ENCODE measurements around the gene SSX3.
"Not testable (repeated sequence)": the region's sequence is repeated elsewhere in the genome, so short reads cannot be mapped to it uniquely, and the experiment has no call there.

Gene SSX3, protein sequence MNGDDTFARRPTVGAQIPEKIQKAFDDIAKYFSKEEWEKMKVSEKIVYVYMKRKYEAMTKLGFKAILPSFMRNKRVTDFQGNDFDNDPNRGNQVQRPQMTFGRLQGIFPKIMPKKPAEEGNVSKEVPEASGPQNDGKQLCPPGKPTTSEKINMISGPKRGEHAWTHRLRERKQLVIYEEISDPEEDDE

DNA sequence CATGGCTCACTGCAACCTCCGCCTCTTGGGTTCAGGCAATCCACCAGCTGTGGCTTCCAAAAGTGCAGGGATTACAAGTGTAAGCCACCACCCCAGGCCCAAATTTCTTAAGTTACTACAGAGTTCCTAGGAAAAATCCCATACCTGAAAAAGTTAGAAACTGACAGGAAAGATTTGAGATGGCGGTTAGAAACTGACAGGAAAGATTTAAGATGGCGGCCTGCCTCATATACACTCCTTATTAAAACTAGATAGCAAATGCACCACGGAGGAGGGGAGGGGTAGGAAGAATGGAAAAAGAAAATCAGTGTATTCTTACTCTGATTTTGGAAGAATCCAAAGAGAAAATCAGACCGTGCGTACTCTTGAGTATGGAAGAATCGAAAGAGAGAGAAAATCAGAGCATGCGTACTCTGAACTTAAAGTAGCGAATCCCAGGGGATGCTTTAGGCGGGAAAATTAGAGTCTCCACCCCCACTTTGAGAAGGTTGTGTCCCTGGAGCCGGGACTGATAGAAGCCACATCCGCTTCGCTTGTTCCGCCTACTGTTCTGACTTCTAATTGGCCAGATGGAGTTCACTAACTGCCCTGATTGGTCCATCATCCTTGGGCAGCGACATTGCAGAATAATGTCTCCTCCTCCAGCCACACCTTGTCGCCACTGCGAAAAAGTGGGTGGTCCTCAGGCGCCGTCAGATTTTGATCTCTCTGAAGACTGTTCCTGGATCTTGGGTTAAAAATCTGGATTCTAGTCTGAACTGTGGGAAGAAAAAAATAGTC lies at the start of gene SSX3:
Gene SSX3, minus strand, starts transcription at position 389 of the 780 bp plus-strand sequence. CDS start 1,454 bp downstream, outside the sequence.
- DNase-seq = not testable (repeated sequence)

DNA sequence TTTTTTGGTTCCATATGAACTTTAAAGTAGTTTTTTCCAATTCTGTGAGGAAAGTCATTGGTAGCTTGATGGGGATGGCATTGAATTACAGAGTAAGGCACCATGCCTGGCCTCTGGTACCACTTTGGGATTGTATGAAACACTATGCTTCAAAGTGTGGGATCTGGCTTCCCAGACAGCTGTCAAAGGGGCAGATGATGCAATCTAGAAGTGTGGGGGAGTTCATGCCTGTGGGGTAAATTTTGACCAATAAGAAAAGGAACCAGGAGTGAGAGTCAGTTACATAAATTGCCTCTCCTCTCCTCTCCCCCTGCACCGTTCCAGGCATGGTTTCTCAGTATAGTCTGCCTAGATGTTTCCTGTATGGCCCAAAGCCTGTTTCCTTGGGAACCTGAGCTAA lies 41.3 kb upstream of the SSX3 start:
- DNase-seq = not testable (repeated sequence)

DNA sequence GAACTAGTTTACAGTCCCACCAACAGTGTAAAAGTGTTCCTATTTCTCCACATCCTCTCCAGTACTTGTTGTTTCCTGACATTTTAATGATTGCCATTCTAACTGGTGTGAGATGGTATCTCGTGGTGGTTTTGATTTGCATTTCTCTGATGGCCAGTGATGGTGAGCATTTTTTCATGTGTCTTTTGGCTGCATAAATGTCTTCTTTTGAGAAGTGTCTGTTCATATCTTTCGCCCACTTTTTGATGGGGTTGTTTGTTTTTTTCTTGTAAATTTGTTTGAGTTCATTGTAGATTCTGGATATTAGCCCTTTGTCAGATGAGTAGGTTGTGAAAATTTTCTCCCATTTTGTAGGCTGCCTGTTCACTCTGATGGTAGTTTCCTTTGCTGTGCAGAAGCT lies 40.4 kb upstream of the SSX3 start:
- not testable (repeated sequence) for DNase-seq

DNA sequence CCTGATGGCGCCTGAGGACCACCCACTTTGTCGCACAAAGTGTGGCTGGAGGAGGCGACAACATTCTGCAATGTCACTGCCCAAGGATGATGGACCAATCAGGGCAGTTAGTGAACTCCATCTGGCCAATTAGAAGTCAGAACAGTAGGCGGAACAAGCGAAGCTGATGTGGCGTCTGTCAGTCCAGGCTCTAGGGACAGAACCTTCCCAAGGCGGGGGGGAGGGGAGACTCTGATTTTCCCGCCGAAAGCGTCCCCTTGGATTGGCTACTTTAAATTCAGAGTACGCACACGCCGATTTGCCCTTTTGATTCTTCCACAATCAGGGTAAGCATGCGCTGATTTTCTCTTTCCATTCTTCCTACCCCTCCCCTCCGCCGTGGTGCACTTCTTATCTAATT lies 26.7 kb upstream of the SSX3 start, which contains the start of gene SSX4:
Gene SSX4, plus strand, starts transcription at position 301 of the 400 bp plus-strand sequence. CDS start 515 bp downstream, outside the sequence.
- not testable (repeated sequence) for DNase-seq

DNA sequence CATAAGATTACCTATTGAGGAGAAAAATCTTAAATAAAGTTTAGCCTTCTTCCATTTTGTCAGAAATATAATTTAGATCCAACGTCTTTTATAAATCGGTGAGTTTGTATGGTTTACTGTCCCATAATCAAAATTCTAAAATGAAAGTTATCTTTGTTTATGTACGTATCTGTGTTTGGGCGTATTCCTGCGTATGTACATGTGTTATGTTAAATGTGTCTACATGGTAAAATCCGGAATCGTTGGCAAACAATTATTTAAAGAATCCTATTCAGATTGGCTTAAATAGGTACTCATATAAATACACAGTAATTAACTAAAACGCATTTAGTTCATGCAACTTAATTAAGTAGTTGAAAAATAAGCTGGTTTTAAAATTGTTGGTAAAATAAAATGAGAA lies 13.9 kb upstream of the SSX3 start:
- DNase-seq = not testable (repeated sequence)

DNA sequence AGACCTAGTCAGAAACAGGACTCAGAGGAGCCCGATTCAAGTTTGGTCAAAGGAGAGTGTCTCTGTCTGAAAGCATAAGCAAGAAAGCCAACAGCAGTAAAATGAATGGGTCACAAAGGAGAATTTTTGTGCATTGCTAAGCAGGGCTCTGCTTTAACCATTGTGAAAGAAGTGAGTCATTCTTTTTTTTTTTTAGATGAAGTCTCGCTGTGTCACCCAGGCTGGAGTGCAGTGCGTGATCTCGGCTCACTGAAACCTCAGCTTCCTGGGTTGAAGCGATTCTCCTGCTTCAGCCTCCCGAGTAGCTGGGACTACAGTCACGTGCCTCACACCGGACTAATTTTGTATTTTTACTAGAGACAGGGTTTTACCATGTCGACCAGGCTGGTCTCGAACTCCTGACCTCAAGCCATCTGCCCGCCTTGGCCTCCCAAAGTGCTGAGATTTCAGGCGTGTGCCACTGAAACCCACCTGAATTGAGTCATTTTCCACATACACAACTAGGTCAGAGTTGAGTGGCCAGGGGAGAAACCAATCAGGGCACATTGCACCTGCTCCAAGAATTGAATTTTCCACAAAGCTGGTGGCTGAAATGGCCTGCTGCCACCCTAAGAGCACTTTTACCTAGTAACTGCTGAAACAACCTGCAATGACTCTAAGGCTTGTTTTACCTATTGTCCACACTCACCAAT lies 11.4 kb upstream of the SSX3 start:
- not testable (repeated sequence) for DNase-seq

DNA sequence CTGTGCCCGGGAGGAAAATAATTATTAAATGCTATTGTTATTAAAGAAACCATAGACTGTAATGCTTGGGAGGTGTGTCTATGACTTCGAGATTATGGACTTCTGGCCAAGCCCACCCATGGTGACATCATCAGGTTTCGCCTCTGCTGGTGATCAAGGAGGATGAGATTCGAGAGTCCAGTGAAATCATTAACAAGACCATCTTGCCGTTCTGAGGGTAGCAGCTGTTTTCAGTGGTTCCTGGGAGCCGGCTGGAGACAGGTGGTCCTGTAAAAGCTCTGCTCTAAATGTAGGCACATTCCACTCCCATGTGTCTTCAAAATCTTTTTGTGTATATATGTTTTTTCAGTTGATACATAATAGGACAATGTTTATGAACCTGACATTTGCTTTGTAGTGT lies 2.8 kb upstream of the SSX3 start:
- not testable (repeated sequence) for DNase-seq

DNA sequence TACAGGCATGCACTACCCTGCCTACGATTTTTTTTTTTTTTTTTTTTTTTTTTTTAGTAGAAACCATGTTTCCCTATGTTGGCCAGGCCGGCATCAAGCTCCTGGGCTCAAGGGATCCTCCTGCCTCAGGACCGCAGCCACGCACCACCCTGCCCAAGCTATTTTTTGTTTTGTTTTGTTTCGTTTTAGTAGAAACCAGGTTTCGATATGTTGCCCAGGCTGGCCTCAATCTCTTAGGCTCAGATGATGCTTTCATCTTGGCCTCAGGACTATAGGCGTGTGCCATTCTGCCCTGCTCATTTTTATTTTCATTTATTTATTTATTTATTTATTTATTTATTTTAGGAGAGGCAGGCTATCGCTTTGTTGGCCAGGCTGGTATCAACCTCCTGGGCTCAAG lies 1.2 kb upstream of the SSX3 start:
- DNase-seq = no peak

DNA sequence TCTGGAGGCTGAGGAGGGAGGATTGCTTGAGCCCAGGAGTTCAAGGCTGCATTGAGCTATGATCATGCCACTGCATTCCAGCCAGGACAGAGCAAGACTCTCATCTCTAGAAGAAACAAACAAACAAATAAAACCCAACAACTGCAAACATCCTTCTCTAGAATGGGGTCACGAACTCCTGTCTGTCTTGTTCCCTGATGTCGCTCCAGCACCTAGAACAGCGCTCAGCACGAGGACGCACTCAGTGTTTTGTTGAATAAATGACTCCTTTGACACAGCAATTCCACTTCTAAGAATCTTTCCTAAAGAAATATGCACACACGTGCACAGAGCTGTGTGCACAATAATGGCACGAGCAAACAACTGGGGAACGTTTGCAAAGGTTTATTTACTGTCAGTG lies 10.4 kb downstream of the SSX3 start:
- not testable (repeated sequence) for DNase-seq

DNA sequence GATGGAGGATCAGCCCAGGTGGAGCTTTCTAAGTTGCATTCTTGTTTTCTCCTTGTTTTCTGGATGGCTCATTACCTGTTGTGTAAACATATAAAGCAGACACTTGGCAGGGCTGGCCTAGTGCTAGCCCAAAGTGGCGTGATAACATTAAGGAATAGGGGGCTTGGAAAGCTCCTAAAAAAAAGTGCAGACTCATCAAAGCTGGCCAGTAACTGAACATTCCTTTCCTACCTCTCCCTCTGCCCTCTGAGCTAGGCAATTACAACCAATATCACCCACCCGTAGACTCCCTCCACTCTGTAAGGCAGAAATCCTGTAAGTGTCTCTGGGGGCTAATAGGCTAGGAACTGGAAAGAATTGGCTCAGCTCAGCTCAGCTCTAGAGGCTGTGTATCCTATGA lies 42.5 kb downstream of the SSX3 start:
- not testable (repeated sequence) for DNase-seq

DNA sequence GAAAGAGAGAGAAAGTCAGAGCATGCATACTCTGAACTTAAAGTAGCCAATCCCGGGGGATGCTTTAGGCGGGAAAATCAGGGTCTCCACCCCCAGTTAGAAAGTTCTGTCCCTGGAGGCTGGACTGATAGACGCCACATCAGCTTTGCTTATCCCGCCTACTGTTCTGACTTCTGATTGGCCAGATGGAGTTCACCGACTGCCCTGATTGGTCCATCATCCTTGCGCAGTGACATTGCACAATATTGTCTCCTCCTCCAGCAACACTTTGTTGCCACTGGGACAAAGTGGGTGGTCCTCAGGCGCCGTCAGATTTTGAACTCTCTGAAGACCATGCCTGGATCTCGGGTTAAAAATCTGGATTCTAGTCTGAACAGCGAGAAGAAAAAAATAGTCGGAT lies 50.3 kb downstream of the SSX3 start:
- DNase-seq = no peak

Data from activated CD4-positive, alpha-beta T cell treated with anti-CD3 and anti-CD28 coated beads, Interleukin-2, amount 50 U/mL, for 48 hours (primary cell).